HepG2 (cell line): Measurements from ENCODE around the gene GOLT1A. TPM values are rescaled to one million over a fixed set of nuclear protein-coding genes. Genes with fewer than 3 reads are reported as not detected.

Experiments
- ATAC-seq: fragments of 200-7000 bp; cut with Tn5 transposase; 3 replicates; pipeline ENCODE4 v1.9.1; 2020; ENCODE audit warnings: mild to moderate bottlenecking, moderate library complexity
- BruUV-seq: library from RNA; stranded (reverse); fragments of 400-500 nt; replicated peaks from 2 replicates; lab custom pipeline; 2021; lab: Mats Ljungman, UMichigan
- CTCF ChIA-PET: fragments of 300-600 bp; formaldehyde crosslinking; extraction: SDS; loops from one replicate; lab custom pipeline; 2021; ENCODE audit warnings: low total read pairs, inconsistent platforms, low intra/inter-chr PET ratio; lab: Yijun Ruan, JAX
- POLR2A ChIA-PET: fragments of 350-600 bp; sonication (Branson Sonifier 250); formaldehyde crosslinking; loops from one replicate; lab custom pipeline; 2020; ENCODE audit warnings: antibody characterized with exemption, inconsistent platforms; lab: Yijun Ruan, JAX
- DNase-seq: peaks from one replicate; pipeline ENCODE4 v3.0.0-alpha.2; 2015; ENCODE audit warnings: low spot score
- FAIRE-seq: peaks from 3 replicates; lab custom pipeline; 2011; peaks lifted over from hg19 to GRCh38; lab: Jason Lieb, UNC
- H2AFZ ChIP-seq: one replicate; pipeline ENCODE4 v1.6.1; 2011; ENCODE audit warnings: low read length, inconsistent platforms
- H3K27ac ChIP-seq: fragments of 300-600 bp; 3 replicates; pipeline ENCODE4 v1.8.0; 2011; ENCODE audit warnings: mixed run types, mild to moderate bottlenecking, mixed read lengths, low read length, inconsistent platforms; ENCODE audit not compliant: insufficient read depth; ENCODE audit errors: extremely low read length
- H3K27me3 ChIP-seq, 2 experiments: fragments of 200-600 bp in 1 of 2; 2 replicates in 1 of 2; 3 replicates in 1 of 2; pipeline versions ENCODE4 v1.6.0 to v1.8.0; 2011; ENCODE audit warnings: low read length in 2 of 2, mild to moderate bottlenecking in 2 of 2, moderate library complexity in 2 of 2, inconsistent platforms in 1 of 2; ENCODE audit not compliant: insufficient read depth in 2 of 2, control insufficient read depth in 1 of 2
- H3K36me3 ChIP-seq, 2 experiments: fragments of 200-600 bp in 1 of 2; replicated peaks in 1 of 2; 2 replicates in 1 of 2; 3 replicates in 1 of 2; pipeline versions ENCODE4 v1.5.1 to v1.8.0; 2011; ENCODE audit warnings: low read length in 2 of 2, inconsistent platforms in 1 of 2; ENCODE audit not compliant: insufficient read depth in 2 of 2, control insufficient read depth in 1 of 2
- H3K4me1 ChIP-seq: 2 replicates; pipeline ENCODE4 v1.5.1; 2012; ENCODE audit warnings: low read length, inconsistent platforms; ENCODE audit not compliant: insufficient read depth
- H3K4me2 ChIP-seq: 2 replicates; pipeline ENCODE4 v1.6.0; 2011; ENCODE audit warnings: low read depth, low read length, inconsistent platforms
- H3K4me3 ChIP-seq, 3 experiments: fragments of 200-600 bp in 1 of 3; sonication (generic), shearing (Covaris generic) in 1 of 3; replicated peaks in 1 of 3; 2 replicates each; pipeline ENCODE4 v1.5.1; 2011 to 2016; ENCODE audit warnings: low read length in 3 of 3, inconsistent platforms in 2 of 3, low read depth in 2 of 3, mild to moderate bottlenecking in 2 of 3, control low read depth in 1 of 3, mixed read lengths in 1 of 3; ENCODE audit not compliant: insufficient read depth in 1 of 3
- H3K79me2 ChIP-seq: one replicate; pipeline ENCODE4 v1.6.1; 2011; ENCODE audit warnings: low read length, inconsistent platforms; ENCODE audit not compliant: insufficient read depth
- H3K9ac ChIP-seq: 2 replicates; pipeline ENCODE4 v1.6.0; 2011; ENCODE audit warnings: mild to moderate bottlenecking, low read depth, low read length, inconsistent platforms; ENCODE audit not compliant: insufficient read depth
- H3K9me3 ChIP-seq: 2 replicates; pipeline ENCODE4 v1.5.1; 2012; ENCODE audit warnings: mild to moderate bottlenecking, low read length
- H4K20me1 ChIP-seq: 2 replicates; pipeline ENCODE4 v1.6.0; 2011; ENCODE audit warnings: inconsistent platforms, mild to moderate bottlenecking, low read length, moderate library complexity; ENCODE audit not compliant: insufficient read depth
- ESRRA ChIP-seq: sonication (generic); formaldehyde crosslinking; IDR thresholded peaks from 2 replicates; pipeline ENCODE4 v1.5.1; 2020; ENCODE audit warnings: mild to moderate bottlenecking, low read depth, missing genetic modification reagents
- IRF9 ChIP-seq: sonication (generic); formaldehyde crosslinking; IDR thresholded peaks from 2 replicates; pipeline ENCODE4 v1.8.0; 2022; ENCODE audit warnings: missing genetic modification reagents, mild to moderate bottlenecking, borderline replicate concordance
- NCOA2 ChIP-seq: sonication (generic); formaldehyde crosslinking; IDR thresholded peaks from 2 replicates; pipeline ENCODE4 v1.8.0; 2022; ENCODE audit warnings: inconsistent platforms
- PHF5A ChIP-seq: IDR thresholded peaks from one replicate; pipeline ENCODE4 v1.6.1; 2018; ENCODE audit warnings: low read depth, missing genetic modification reagents; ENCODE audit not compliant: unreplicated experiment
- RARA ChIP-seq: IDR thresholded peaks from 2 replicates; pipeline ENCODE4 v1.6.1; 2016; ENCODE audit warnings: missing genetic modification reagents, missing compliant biosample characterization
- ZKSCAN8 ChIP-seq: IDR thresholded peaks from 2 replicates; pipeline ENCODE4 v1.6.1; 2016; ENCODE audit warnings: borderline replicate concordance, missing genetic modification reagents, missing compliant biosample characterization
- ZNF407 ChIP-seq: sonication (generic); formaldehyde crosslinking; IDR thresholded peaks from one replicate; pipeline ENCODE4 v1.5.1; 2020; ENCODE audit warnings: mild to moderate bottlenecking, missing genetic modification reagents; ENCODE audit errors: not compliant biosample characterization
- ZNF660 ChIP-seq: sonication (generic); formaldehyde crosslinking; IDR thresholded peaks from 2 replicates; pipeline ENCODE4 v1.5.1; 2020; ENCODE audit warnings: mild to moderate bottlenecking, low read depth, missing genetic modification reagents, borderline replicate concordance
- ZNF724P ChIP-seq: sonication (generic); formaldehyde crosslinking; IDR thresholded peaks from 2 replicates; pipeline ENCODE4 v1.8.0; 2022; ENCODE audit warnings: missing genetic modification reagents, borderline replicate concordance
- WGBS: methylation state at CpG from one replicate; pipeline ENCODE4 v1.1.6; 2017; ENCODE audit warnings: low lambda C conversion rate; 5-methylcytosine and 5-hydroxymethylcytosine counted together
- in situ Hi-C: cut with HindIII; loops from 2 replicates; pipeline ENCODE4 v1.10.0; 2017; ENCODE audit warnings: low pct_unique_long_range_greater_than_20kb; ENCODE audit not compliant: extremely low pct_ligation_motif_present
- intact Hi-C: fragments of 100-400 bp; cut with micrococcal nuclease; formaldehyde crosslinking; loops from one replicate; pipeline ENCODE4 v1.10.0; 2022; ENCODE audit not compliant: unreplicated experiment
- polyA plus RNA-seq, 8 experiments: library from polyadenylated mRNA; depleted of rRNA in 3 of 8; stranded (reverse) in 7 of 8; unstranded in 1 of 8; fragments of >200 nt; fragmentation: Illumina TruSeq in 4 of 8; extraction: Trizol in 4 of 8; gene quantifications; 2 replicates each; pipeline versions ENCODE4 v1.2.1 to v1.2.3, GENCODE V29; 2011 to 2016; ENCODE audit warnings: low read depth in 4 of 8, missing spikeins in 1 of 8, mixed read lengths in 1 of 8; ENCODE audit not compliant: insufficient read depth in 1 of 8
- total RNA-seq, 5 experiments: library from RNA; depleted of rRNA; stranded (reverse); fragments of >200 nt; fragmentation: Illumina TruSeq; extraction: Trizol; gene quantifications; 2 replicates each; pipeline ENCODE4 v1.2.3, GENCODE V29; 2016; ENCODE audit warnings: low read depth in 1 of 5

Gene GOLT1A
- total and polyA plus RNA-seq, 2 of the 13 experiments (the other 11 are each of a cell fraction or from before 2014, with no cell fraction given) = 25.8 to 28.0 TPM

GRCh38 chr1:204222764-204223055 is 8.9 kb upstream of the GOLT1A start:
- ATAC-seq (no peak), FAIRE-seq (no peak), DNase-seq (no peak)
- no TSS peak for BruUV-seq
- intact Hi-C loops = no loop called here
- no peak overlapping the region for H2AFZ ChIP-seq
- no peak overlapping the region for H3K27ac ChIP-seq
- POLR2A ChIA-PET = no interaction called here
- H3K4me3 ChIP-seq = no peak overlapping the region
- H3K36me3 ChIP-seq = peaks cover 4 to 18% of the 10 kb centered on the region in 2 experiments; a peak in 3 of 5 replicates
- in situ Hi-C loops = no loop called here
- no peak overlapping the region for H3K9ac ChIP-seq
- CTCF ChIA-PET = no interaction called here
- H3K27me3 ChIP-seq = no peaks in the 10 kb centered on the region
- no peak for TF ChIP-seq IRF9 (CRISPR knock-in tag)
- no peak for TF ChIP-seq NCOA2 (CRISPR knock-in tag)
- no peak for TF ChIP-seq RARA (CRISPR knock-in tag)
- no peak for TF ChIP-seq ESRRA (CRISPR knock-in tag)
- no peak for TF ChIP-seq ZNF407 (CRISPR knock-in tag)
- TF ChIP-seq ZNF660 = no peak
- TF ChIP-seq ZNF724P = no peak
- no peak for TF ChIP-seq ZKSCAN8 (CRISPR knock-in tag)
- TF ChIP-seq PHF5A (CRISPR knock-in tag) = no peak
- H3K4me1 ChIP-seq = peaks cover 18% of the 10 kb centered on the region
- WGBS = 100% methylated on average over 3 of the region's 3 CpGs
- H3K9me3 ChIP-seq = no peaks in the 10 kb centered on the region
- H3K79me2 ChIP-seq = no peaks in the 10 kb centered on the region
- no peaks in the 10 kb centered on the region for H4K20me1 ChIP-seq
- no peak overlapping the region for H3K4me2 ChIP-seq
